Central memory CD4-positive, alpha-beta T cell (primary cell): ENCODE measurements around the gene RFNG.

Experiments
- DNase-seq: peaks from one replicate; pipeline ENCODE4 v3.0.0; 2022
- total RNA-seq, 3 experiments: gene quantifications; one replicate each; lab custom pipeline; 2026; lab: John Stamatoyannopoulos, UW

Gene RFNG, protein sequence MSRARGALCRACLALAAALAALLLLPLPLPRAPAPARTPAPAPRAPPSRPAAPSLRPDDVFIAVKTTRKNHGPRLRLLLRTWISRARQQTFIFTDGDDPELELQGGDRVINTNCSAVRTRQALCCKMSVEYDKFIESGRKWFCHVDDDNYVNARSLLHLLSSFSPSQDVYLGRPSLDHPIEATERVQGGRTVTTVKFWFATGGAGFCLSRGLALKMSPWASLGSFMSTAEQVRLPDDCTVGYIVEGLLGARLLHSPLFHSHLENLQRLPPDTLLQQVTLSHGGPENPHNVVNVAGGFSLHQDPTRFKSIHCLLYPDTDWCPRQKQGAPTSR
- total RNA-seq: 20.3 to 34.1 (median 27.0) reads per million in 3 experiments

DNA sequence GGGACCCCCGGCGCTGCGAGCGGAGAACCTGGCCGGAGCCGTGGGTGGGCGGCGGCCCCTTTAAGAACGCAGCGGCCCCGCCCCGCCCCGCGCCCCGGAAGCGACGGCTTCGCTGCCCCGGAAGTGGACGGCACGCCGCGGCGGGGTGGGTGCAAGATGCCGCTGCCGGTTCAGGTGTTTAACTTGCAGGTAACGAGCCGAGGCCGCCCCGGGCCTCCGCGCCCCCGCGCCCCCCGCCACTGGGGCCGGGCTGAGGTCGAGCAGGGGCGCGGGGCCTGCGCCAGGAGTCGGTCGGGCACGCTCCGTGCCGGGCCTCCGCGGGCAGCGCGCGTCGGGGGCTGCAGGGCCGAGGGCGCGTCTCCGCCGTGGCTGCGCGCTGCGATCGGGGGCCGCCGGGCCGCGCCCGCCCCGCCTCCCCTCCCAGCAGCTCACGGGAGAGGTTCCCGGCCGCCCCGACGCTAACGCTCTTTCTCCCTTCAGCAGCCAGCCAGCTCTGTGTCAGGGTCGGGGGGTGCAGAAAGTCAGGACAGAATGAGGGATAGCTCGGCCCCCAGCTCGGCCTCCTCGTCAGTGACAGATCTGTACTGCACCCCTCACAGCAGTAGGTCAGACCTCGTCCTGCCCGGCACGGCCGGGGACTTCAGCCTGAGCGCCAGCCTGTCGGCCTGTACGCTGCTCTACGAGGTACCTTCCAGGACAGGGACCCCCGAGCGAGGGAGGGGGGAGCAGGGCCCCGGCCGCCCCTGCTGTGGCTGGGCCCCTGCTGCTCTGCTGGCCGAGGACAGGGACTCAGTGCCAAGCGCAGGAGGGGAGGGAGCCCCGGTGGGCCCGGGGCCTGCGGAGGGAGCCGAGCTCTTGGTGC is at the start of gene RFNG, which contains the start of gene GPS1:
Gene RFNG (minus strand): TSS at position 36 of the 862 bp plus-strand sequence. CDS start 45 bp downstream, outside the sequence.
Gene GPS1 (plus strand): TSS at position 123 of the 862 bp plus-strand sequence. CDS start 34 bp downstream, at position 157.
- DNase-seq: peak; percentile 74

DNA sequence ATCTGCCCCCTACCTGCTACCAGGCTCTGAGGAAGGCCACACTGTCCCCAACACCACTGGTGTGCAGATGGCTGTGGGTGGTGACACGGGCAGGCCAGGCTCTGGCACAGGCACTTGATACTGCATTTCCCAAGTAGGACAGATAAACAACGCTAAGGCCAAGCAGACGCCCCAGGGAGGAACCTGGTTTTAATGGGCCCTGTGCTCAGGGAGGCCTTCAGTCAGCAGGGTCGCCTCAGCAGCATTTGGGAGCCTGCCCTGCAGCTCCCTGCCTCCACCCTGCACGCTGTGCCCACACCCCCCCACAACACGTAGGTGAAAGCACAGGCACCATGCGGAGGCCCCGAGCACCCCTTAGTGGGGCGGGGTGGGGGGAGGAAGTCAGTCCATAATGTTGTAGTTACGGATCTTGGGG is 49.7 kb upstream of the RFNG start:
- DNase-seq: no peak

DNA sequence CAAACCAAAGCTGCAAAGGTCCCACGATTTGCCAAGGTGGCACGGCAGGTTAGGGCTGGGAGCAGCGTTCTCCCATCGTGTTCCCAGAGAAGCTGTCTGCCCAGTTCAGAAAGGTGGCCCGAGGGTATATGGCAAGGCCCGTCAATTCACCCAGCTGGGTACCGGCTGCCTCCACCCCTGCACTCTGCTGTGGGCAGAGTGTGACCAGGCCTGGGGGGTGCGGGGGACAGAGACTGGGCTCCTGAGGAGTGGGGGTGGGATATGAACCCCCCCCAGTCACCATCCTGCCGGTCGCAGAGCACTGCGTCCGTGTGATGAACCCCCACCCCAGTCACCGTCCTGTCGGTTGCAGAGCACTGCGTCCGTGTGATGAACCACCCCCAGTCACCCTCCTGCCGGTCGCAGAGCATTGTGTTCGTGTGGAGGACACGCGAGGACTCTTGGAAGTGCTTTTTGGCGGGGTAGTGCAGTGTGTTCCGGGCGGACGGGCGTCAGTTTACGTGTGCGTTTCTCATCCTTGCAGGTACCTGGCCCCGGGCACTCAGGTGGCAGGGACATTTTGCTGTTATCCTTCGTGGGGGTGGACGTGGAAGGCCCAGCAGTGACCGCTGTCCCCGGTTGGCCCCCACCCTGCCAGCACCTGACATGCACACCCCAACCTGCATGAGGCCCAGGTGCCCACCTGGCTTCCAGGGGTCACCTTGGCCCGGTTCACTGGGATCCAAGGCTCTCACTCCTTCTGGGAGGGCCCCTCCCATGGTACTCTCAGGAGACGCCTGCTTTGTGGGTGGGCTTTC is 49.1 kb upstream of the RFNG start:
- DNase-seq: no peak

DNA sequence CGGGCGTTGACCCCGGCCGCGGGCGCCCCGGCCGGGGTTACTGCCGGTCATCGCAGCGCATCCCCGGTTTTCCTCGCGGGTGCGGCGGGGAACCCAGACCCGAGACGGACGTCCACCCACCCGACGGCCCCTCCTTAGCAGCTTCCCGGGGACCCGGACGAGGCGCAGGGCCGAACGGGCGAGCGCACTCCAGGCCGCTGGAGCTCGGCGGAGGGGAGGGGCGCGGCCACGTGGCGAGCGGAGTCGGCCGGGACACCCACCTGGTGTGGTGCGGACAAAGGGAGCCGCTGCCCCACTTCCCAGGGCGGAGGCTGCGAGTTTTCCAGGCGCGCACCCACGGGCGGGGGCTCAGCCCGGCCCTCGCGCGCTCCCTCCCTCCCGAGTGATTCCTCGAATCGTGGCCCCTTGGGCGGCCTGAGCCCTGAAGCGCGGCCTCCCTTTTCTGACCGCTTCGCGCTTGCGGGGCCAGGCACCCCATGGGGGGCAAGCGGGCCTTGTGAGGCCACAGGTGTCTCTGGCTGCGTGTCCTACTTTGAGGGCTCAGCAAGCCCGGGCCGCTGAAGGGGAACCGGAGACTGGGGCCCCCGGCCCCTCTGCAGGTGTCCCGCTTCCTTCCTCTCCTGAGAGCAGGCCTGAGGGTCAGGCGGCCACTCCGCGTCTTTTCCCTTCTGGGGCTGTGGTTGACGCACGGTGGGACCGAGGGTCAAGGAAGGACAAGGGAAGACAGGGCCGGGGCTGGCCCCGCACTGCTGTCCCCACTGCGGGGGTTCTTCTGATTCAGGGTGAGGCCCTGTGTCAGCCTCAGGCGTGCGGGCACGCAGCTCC is 47.5 kb upstream of the RFNG start:
- no peak for DNase-seq

DNA sequence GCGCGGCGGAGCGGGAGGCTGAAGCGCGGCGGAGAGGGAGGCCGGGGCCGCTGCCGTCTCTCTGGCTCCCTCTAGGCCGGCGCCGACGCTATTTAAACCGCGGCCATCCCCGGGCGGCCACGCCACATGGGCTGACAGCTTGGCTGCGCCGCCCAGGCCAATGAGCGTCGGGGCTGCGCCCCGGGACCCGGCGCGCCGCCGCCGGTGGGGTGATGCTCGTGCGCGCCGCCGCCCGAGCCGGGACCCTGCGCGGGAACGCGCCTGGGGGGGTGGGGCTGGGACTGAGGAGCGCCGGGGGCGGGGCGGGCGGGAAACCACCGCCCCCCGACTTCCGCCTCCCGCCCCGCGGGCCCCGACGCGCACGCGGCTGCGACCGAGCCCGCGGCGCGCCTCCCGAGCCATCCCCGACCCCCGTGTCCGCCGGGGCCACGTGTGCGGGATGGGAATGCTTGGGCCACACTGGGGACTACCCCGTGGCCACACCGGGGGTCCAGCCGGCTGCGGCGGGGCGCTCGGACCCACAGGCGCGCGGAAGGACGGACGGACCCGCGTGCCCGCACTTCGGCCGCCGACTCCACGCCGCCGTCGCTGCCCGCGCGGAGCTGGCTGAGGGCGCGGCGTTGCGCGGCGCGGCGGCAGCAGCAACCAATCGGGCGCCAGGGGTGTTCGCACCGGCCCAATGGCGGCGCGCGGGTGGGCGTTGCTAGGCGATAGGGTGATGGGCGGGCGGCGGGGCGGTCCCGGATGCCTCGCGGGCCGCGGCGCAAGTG is 46.7 kb upstream of the RFNG start, which contains the start of gene FASN:
Gene FASN (minus strand): TSS at position 68 of the 770 bp plus-strand sequence. CDS start 1,791 bp downstream, outside the sequence.
- DNase-seq: peak; percentile 87

DNA sequence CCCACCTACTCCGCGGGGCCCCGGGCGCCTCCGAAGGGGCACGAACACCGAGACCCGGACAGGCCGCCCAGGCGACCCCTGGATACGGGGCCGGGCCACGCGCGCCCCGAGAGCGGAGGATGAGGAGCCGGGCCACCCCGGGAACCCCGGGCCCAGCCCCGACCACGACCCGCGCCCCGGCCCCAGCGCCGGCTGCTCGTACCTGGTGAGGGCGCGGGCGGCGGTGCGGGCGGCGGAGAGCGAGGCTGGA is 46.2 kb upstream of the RFNG start:
- no peak for DNase-seq

DNA sequence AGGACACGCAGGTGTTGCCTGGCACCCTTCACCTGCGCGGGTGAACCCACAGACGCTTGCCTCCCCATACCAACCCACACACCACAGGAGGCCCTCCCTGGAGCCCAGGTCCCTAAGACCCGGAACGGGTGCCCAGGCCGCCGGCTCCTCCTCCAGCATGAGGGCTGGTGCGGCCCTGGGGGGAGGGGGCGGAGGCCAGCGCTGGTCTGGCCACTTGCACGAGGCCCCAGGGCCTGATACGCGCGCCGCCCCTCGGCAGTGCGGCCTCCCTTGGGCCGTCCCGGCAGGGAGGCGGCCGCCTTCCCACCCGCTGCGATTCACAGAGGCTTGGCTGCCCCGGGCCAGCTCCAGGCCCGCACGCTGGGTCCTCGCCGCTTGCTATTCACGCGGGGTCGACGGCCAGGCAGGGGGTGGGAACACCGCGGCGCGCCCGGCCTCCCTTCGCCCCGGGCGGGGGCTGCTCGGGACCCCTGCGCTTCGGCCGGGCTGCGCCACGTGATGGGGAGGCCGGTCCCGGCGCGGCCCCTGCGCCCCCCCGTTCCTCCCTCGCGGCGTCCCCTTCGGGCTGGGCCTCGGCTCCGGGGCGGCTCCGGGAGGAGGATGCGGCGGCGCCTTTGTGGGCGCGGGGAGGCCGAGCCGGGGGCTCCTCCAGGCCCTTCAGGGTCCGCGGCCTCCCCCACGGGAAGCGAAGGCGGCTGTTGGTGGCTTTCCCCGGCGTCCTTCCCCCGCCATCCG is 45.7 kb upstream of the RFNG start:
- DNase-seq: no peak

DNA sequence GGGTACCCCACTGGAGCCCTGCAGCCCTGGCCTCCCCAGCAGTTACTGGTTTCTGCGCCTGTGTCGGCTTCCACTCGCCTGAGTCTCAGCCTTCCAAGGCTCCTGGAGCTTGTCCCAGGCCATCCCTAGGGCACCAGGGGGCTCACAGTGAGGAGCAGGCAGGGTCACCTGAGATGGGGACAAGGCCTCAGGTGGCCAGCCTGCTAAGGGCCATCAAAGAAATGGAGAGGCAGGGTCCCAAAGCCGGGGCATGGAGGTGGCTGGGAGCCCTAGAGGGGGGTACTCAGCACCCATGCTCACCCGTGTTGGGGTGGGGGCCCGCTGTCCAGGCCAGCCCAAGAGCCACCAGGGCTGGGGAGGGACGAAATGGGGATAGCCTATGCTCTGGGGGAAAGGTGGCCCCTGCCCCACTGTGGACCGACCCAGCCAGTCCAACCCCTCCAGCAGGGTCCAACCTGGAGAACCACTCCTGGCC is 45.1 kb upstream of the RFNG start:
- no peak for DNase-seq

DNA sequence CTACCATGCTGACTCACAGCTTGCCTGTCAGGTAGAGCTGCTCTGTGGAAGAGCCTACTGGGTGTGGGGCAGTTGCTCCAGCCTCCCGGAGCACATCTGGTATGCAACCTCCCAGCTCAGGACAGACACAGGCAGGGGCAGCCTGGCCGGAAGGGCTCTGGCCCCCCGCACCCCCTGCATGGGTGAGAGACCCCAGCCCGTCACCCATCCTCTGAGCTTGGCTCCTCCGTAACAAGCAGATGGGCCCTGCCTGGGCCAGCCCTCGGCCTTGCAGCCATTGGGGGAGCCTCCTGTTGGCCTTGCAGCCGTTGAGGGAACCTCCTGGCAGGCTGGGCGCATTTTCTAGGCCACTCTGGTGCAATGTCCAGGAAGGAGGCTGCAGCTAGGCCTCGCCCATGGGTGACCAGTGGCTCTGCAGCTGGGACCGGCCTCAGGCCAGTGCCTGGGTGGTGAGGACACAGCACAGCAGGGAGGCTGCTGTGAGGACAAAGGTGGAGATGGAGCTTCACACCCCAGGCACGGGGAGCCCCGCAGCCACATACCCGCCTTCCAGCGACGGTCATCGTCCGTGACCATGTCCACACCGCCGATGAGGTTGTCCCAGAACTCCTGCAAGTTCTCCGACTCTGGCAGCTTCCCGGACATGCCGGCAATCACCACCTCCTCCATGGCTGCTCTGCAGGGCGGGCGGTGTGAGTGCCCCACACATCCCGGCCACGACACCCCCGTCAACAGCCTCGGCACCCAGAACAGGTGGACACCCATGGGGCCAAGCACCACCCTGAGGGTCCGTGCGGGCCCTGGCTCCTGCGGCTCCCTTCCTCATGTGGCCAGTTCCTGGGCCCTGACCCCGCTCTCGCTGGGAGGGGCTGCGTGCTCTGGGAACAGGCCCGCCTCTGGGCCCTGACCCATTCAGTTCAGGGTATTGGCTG is 44.4 kb upstream of the RFNG start:
- no peak for DNase-seq

DNA sequence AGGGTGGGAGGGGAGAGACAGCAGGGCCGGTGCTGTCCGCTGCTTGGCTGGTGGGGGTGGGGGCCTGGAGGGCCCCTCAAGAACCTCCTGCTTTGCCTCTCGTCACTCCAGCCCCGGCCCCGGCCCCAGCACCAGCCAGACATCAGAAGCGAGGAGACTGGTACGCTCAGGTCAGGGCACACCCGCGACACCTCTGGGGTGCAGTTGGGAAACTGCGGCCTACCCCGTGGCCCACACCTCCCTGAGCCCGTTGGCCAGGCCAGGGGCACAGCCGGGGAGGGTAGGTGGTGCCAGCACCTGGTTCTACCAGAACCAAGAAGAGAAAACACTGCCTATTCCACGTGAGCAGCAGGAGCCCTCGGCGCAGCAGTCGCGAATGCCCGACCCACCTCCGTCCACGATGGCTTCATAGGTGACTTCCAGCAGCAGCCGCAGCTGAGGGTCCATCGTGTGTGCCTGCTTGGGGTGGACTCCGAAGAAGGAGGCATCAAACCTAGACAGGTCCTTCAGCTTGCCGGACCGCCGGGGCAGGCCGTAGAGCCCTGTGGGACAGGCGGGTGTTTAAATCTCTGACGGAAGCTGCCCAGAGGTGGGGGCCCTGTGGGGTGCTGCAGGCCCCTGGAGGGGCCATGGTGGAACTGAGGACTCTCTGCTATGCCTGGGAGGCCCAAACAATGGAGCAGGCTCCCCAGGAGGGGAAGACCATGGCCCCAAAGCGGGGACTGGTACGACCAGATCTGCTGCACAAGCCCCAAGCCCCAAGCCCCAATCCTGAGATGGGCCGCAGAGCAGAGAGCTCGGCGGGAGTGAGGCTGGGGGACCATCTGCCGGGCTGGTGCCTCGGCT is 43.5 kb upstream of the RFNG start:
- DNase-seq: no peak

DNA sequence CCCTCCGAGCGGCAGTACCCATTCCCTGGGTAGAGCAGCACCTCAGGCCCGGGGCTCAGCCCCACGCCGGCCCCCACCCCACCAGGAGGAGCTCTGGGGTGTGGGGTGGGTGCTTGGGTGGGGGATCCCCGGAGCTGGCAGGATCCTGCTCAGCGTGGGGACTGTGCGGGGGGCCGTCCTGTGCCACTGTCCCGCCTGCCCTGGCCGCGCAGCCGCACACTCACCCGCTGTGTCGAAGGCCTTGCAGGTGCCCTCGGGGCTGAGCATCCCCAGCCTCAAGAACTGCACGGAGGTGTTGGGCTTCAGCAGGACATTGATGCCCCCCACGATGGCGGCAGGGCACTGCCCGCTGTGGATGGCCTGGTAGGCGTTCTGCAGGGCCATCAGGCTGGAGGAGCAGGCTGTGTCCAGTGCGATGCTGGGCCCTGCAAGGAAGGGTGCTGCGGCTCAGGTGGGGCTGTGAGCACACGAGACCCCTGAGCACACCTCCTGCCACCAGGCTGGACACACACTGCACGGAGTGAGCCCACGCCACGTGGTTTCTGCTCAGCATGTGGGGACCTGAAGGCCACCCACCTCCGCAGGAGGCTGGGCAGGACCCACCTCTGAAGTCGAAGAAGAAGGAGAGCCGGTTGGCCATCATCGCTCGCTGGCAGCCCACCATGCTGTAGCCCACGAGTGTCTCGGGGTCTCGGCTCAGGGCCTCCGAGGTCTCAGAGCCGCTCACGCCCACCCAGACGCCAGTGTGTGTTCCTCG is 41.6 kb upstream of the RFNG start:
- no peak for DNase-seq

DNA sequence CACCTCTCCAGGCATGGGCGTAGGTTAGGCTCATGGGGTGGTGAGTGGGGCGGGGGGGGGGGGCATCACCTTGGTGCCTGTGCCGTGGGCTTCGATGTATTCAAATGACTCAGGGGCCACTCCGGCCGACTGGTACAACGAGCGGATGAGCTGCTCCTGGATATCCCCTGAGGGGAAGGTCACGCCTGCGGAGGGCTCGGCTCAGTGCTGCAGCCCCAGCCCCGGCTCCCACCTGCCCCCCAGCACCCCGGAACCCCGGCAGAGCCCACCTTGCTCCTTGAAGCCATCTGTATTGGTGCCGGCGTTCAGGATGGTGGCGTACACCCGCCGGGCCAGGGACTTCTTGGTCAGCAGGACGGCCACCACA is 41.0 kb upstream of the RFNG start:
- no peak for DNase-seq

DNA sequence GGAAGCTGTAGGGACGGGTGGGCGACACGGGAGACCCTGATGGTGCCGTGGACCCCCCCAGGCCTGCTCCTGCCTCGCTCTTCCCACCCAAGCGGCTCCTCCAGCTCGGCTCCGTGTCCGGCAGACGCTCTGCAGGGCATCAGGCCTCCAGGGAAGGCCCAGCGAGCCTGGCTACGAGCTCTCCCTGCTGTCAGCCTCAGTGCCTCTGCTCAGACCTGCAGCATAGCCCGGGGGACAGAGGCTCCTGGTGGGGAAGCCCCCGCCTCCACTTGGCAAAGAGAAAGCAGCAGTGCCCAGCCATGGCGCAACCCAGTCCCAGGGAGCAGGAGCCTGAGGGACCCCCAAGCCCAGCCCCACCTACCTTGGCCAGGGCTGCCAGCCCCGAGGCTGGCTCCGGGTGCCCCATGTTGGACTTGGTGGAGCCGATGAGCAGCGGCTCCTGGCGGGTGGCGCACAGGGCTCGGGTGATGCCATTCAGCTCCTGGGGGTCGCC is 40.5 kb upstream of the RFNG start:
- DNase-seq: no peak

DNA sequence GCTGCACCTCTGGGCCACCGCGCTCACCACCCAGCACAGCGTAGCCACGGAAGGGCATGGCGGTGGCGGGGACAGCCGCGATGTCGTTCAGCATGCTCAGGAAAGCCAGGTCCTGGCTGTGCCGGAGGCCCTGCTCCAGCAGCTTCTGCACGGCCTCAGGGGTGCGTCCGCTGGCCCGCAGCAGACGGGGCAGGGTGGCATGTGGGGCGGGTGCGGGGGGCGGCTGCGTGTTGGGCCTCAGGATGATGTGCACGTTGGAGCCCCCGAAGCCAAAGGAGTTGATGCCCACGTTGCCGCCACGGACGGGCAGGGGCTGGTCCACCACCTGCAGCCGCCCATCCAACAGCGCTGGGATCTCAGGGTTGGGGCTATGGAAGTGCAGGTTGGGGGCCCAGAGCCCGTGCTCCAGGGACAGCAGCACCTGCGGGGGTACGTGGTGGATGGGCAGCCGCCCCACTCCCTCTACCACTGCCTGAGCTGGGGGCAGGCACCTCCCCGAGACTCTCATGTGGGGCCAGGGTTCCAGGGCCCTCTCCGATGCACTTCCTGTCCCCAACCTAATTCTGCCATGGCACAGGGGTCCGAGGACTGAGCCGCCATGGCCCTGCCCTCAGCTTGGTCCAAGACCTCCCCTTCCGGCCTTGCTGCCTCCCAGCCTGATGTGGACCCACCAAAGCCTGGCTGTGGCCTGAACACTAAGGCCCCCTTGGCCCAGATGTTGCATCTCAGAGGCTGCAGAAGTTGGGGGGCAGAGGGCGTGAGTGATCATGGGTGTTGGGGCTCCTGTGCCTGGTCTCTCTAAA is 39.9 kb upstream of the RFNG start:
- no peak for DNase-seq

DNA sequence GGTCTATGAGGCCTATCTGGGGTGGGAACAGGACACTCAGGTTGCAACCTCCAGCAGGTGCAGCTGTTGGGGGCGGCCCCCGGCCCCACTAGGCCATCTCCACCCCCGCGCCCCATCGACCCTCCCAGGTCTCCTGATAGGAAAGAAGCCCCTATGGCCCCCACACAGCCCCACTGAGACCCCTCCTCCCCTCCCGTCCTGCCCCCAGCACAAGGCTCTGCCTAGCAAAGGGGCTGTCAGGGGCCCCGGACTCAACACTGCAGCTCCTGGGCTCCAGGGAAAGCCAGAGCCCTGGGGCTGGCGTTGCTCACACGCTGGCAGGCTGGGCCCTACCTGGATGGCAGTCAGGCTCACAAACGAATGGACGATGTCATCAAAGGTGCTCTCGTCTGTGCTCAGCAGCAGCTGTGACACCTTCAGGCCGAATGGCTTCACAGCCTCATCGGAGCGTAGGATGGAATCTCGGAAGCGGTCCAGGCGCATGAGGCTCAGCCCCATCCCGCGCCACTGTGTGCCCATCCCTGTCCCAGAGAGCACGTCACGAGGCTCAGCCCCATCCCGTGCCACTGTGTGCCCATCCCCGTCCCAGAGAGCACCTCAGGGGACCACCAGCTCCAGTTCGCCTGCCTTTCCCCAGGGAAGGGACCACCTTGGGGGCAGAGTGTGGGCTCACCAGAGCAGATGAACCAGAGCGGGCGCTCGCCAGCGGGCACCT is 39.1 kb upstream of the RFNG start:
- DNase-seq: no peak
